ENCODE data around the gene PITHD1.
"Not testable (repeated sequence)": the region's sequence is repeated elsewhere in the genome, so short reads cannot be mapped to it uniquely, and the experiment has no call there.

PITHD1 gene

GRCh38 chr1:23799255-23799569 lies 21.0 kb downstream of the PITHD1 start:
- DNase-seq (ENCODE audit: low spot score), result no peak

GRCh38 chr1:23799570-23800399 lies 21.6 kb downstream of the PITHD1 start:
- DNase-seq (ENCODE audit: low spot score), result no peak

GRCh38 chr1:23800400-23801337 lies 22.5 kb downstream of the PITHD1 start, which contains the start of gene GALE:
GALE (minus strand) TSS chr1:23800754; CDS start chr1:23799007, 1,747 bp downstream.
- peak; percentile 92 for DNase-seq (ENCODE audit: low spot score)

GRCh38 chr1:23801338-23801748 lies 23.1 kb downstream of the PITHD1 start:
- no peak for DNase-seq (ENCODE audit: low spot score)

GRCh38 chr1:23801876-23802275 lies 23.7 kb downstream of the PITHD1 start:
- DNase-seq (ENCODE audit: low spot score), result no peak

GRCh38 chr1:23802809-23803342 lies 24.7 kb downstream of the PITHD1 start:
- not testable (repeated sequence) for DNase-seq (ENCODE audit: low spot score)

GRCh38 chr1:23803674-23804073 lies 25.5 kb downstream of the PITHD1 start:
- DNase-seq (ENCODE audit: low spot score), result no peak

- no peak for DNase-seq (ENCODE audit: low spot score)
Measured at GRCh38 chr1:23804183-23804835, 26.1 kb downstream of the PITHD1 start.

GRCh38 chr1:23805025-23805424 lies 26.8 kb downstream of the PITHD1 start:
- no peak for DNase-seq (ENCODE audit: low spot score)

- no peak for DNase-seq (ENCODE audit: low spot score)
Measured at GRCh38 chr1:23806280-23806679, 28.1 kb downstream of the PITHD1 start.

GRCh38 chr1:23807453-23807852 lies 29.2 kb downstream of the PITHD1 start:
- DNase-seq (ENCODE audit: low spot score), result no peak

GRCh38 chr1:23809751-23810171 lies 31.5 kb downstream of the PITHD1 start:
- peak; percentile 66 for DNase-seq (ENCODE audit: low spot score)

GRCh38 chr1:23810818-23811540 lies 32.8 kb downstream of the PITHD1 start:
- peak; percentile 71 for DNase-seq (ENCODE audit: low spot score)

- DNase-seq (ENCODE audit: low spot score), result no peak
Measured at GRCh38 chr1:23814016-23814415, 35.8 kb downstream of the PITHD1 start.

GRCh38 chr1:23816361-23816760 lies 38.1 kb downstream of the PITHD1 start:
- no peak for DNase-seq (ENCODE audit: low spot score)

GRCh38 chr1:23816906-23817305 lies 38.7 kb downstream of the PITHD1 start:
- no peak for DNase-seq (ENCODE audit: low spot score)

GRCh38 chr1:23817633-23818032 lies 39.4 kb downstream of the PITHD1 start:
- no peak for DNase-seq (ENCODE audit: low spot score)

- DNase-seq (ENCODE audit: low spot score), result no peak
Measured at GRCh38 chr1:23823767-23824166, 45.5 kb downstream of the PITHD1 start.

GRCh38 chr1:23824711-23825075 lies 46.5 kb downstream of the PITHD1 start:
- DNase-seq (ENCODE audit: low spot score), result no peak

GRCh38 chr1:23825076-23825761 lies 47.0 kb downstream of the PITHD1 start, which contains the start of gene HMGCL:
HMGCL (minus strand) TSS chr1:23825429; CDS start chr1:23825415, 14 bp downstream.
- DNase-seq (ENCODE audit: low spot score), result peak; percentile 86

Data from pons (tissue), 1 donor.